Esophagus muscularis mucosa (tissue), 4 donors: Measurements from ENCODE around the gene PCID2. TPM values are rescaled to one million over a fixed set of nuclear protein-coding genes. Genes with fewer than 3 reads are reported as not detected.

ENCODE experiments used
- DNase-seq: peaks from one replicate; pipeline ENCODE4 v3.0.0-alpha.2; 2017; ENCODE audit errors: extremely low spot score
- H3K27ac ChIP-seq, 4 donors: fragments of 200-600 bp; sonication (generic); replicated peaks in 1 of 4; 1 replicate in 3 of 4; 2 replicates in 1 of 4; pipeline ENCODE4 v1.5.1; 2016 to 2019; ENCODE audit warnings: mild to moderate bottlenecking in 1 of 4
- H3K27me3 ChIP-seq, 4 donors: fragments of 200-600 bp; sonication (generic); one replicate each; pipeline versions ENCODE4 v1.5.1 to v1.6.0; 2016 to 2019
- H3K36me3 ChIP-seq, 4 donors: fragments of 200-600 bp; sonication (generic); one replicate each; pipeline ENCODE4 v1.5.1; 2016 to 2019
- H3K4me1 ChIP-seq, 4 donors: fragments of 200-600 bp; sonication (generic); one replicate each; pipeline ENCODE4 v1.5.1; 2016 to 2019
- H3K4me3 ChIP-seq, 4 donors: fragments of 200-600 bp; sonication (generic); 1 replicate in 2 of 4; 2 replicates in 2 of 4; pipeline ENCODE4 v1.5.1; 2016 to 2019; ENCODE audit warnings: mild to moderate bottlenecking in 4 of 4, moderate library complexity in 1 of 4
- H3K9me3 ChIP-seq, 4 donors: fragments of 200-600 bp; sonication (generic); 1 replicate in 3 of 4; 2 replicates in 1 of 4; pipeline ENCODE4 v1.5.1; 2016 to 2019
- CTCF ChIP-seq, 3 experiments: fragments of 200-600 bp in 2 of 3; fragments of 450-650 bp in 1 of 3; sonication (generic) in 2 of 3; IDR thresholded peaks; one replicate each; pipeline ENCODE4 v1.5.1; 2017 to 2019; ENCODE audit warnings: antibody characterized with exemption in 3 of 3, mild to moderate bottlenecking in 2 of 3, moderate library complexity in 1 of 3
- EP300 ChIP-seq: sonication (generic); formaldehyde crosslinking; IDR thresholded peaks from one replicate; pipeline ENCODE4 v1.6.1; 2017; ENCODE audit warnings: antibody characterized with exemption
- POLR2A ChIP-seq: fragments of 450-650 bp; IDR thresholded peaks from one replicate; pipeline ENCODE4 v1.6.1; 2017; ENCODE audit warnings: antibody characterized with exemption, moderate library complexity, mild to moderate bottlenecking, low read depth
- POLR2AphosphoS5 ChIP-seq, 2 donors: sonication (generic); formaldehyde crosslinking; IDR thresholded peaks; one replicate each; pipeline ENCODE4 v1.6.1; 2017; ENCODE audit warnings: antibody characterized with exemption in 2 of 2
- WGBS: methylation state at CpG from one replicate; pipeline ENCODE4 v1.1.5; 2018; 5-methylcytosine and 5-hydroxymethylcytosine counted together
- intact Hi-C: fragments of 100-400 bp; cut with DNase I; formaldehyde crosslinking; loops from one replicate; pipeline ENCODE4 v1.15.1; 2023
- total RNA-seq, 4 donors: library from RNA; depleted of rRNA; stranded (reverse); fragments of >200 nt; gene quantifications; one replicate each; pipeline versions ENCODE4 v1.1.0 to v1.2.1, GENCODE V29; 2016

The PCID2 gene
- total RNA-seq, 4 donors from 2014 or later, result 34.5 to 46.9 (median 42.3) TPM

GRCh38 chr13:113203507-113204377 is 4.7 kb downstream of the PCID2 start:
- Histone ChIP-seq H3K36me3 (peaks cover 7 to 40% (median 14%) of the 10 kb centered on the region in 4 donors), H3K4me3 (no peak overlapping the region), H3K4me1 (peaks cover 46 to 58% (median 56%) of the 10 kb centered on the region in 4 donors), H3K9me3 (no peaks in the 10 kb centered on the region), H3K27ac (peak overlapping the region in 1 of 4 donors; percentile 51), H3K27me3 (no peaks in the 10 kb centered on the region)
- no peak for DNase-seq
- intact Hi-C loops, result no loop called here
- WGBS, result 92% methylated on average over 6 of the region's 12 CpGs
- TF ChIP-seq EP300 (no peak), POLR2A (no peak), CTCF (IDR thresholded peaks at IDR 0.05) (no peak), POLR2AphosphoS5 (IDR thresholded peaks at IDR 0.05) (peak in 1 of 2 donors; percentile 45)

GRCh38 chr13:113202912-113203311 is 5.6 kb downstream of the PCID2 start:
- Histone ChIP-seq H3K27ac (no peak overlapping the region), H3K36me3 (peaks cover 7 to 48% (median 22%) of the 10 kb centered on the region in 4 donors), H3K27me3 (no peaks in the 10 kb centered on the region), H3K4me1 (peaks cover 46 to 57% (median 55%) of the 10 kb centered on the region in 4 donors), H3K9me3 (no peaks in the 10 kb centered on the region), H3K4me3 (no peak overlapping the region)
- TF ChIP-seq EP300, result no peak
- TF ChIP-seq CTCF (IDR thresholded peaks at IDR 0.05), result no peak
- TF ChIP-seq POLR2AphosphoS5 (IDR thresholded peaks at IDR 0.05), result no peak
- no peak for TF ChIP-seq POLR2A
- DNase-seq, result no peak
- 87% methylated on average over 4 of the region's 4 CpGs for WGBS
- intact Hi-C loops, result no loop called here

- 65% methylated on average over 2 of the region's 2 CpGs for WGBS
- intact Hi-C loops, result no loop called here
- Histone ChIP-seq H3K27ac (no peak overlapping the region), H3K4me1 (peaks cover 36 to 46% (median 44%) of the 10 kb centered on the region in 4 donors), H3K9me3 (no peaks in the 10 kb centered on the region), H3K36me3 (peaks cover 17 to 59% (median 33%) of the 10 kb centered on the region in 4 donors), H3K27me3 (no peaks in the 10 kb centered on the region), H3K4me3 (no peak overlapping the region)
- DNase-seq, result no peak
- TF ChIP-seq EP300 (no peak), POLR2AphosphoS5 (IDR thresholded peaks at IDR 0.05) (no peak), POLR2A (no peak), CTCF (IDR thresholded peaks at IDR 0.05) (no peak)
These were observed 6.7 kb downstream of the PCID2 start for GRCh38 chr13:113201815-113202214.

- H3K9me3 ChIP-seq, result no peaks in the 10 kb centered on the region
- peaks cover 0 to 5% (median 3%) of the 10 kb centered on the region in 4 donors for H3K4me1 ChIP-seq
- intact Hi-C loops, result no loop called here
- H3K36me3 ChIP-seq, result peaks cover 41 to 82% (median 66%) of the 10 kb centered on the region in 4 donors
- no peak for TF ChIP-seq CTCF (IDR thresholded peaks at IDR 0.05)
- TF ChIP-seq POLR2A, result no peak
- no peak for TF ChIP-seq POLR2AphosphoS5 (IDR thresholded peaks at IDR 0.05)
- TF ChIP-seq EP300, result no peak
- no peaks in the 10 kb centered on the region for H3K27me3 ChIP-seq
- no peak overlapping the region for H3K4me3 ChIP-seq
- no peak for DNase-seq
- no peak overlapping the region for H3K27ac ChIP-seq
- WGBS, result 90% methylated on average over 9 of the region's 9 CpGs
These were observed 11.3 kb downstream of the PCID2 start for GRCh38 chr13:113196970-113197737.
